Skin epidermis (tissue), 12 donors: ENCODE results near the gene ZNF224.
"Not testable (repeated sequence)": the region's sequence is repeated elsewhere in the genome, so short reads cannot be mapped to it uniquely, and the experiment has no call there.

ENCODE experiments used
- H3K27ac ChIP-seq, 21 experiments: fragments of 200-600 bp; sonication (generic) in 11 of 21; one replicate each; pipeline ENCODE4 v1.5.0; 2020; ENCODE audit warnings: mild to moderate bottlenecking in 3 of 21, inconsistent platforms in 2 of 21, moderate library complexity in 2 of 21
- H3K4me3 ChIP-seq, 7 experiments: fragments of 200-600 bp; sonication (generic) in 2 of 7; one replicate each; pipeline ENCODE4 v1.5.0; 2020; ENCODE audit warnings: inconsistent platforms in 2 of 7, mild to moderate bottlenecking in 2 of 7, moderate library complexity in 1 of 7

Gene ZNF224

DNA sequence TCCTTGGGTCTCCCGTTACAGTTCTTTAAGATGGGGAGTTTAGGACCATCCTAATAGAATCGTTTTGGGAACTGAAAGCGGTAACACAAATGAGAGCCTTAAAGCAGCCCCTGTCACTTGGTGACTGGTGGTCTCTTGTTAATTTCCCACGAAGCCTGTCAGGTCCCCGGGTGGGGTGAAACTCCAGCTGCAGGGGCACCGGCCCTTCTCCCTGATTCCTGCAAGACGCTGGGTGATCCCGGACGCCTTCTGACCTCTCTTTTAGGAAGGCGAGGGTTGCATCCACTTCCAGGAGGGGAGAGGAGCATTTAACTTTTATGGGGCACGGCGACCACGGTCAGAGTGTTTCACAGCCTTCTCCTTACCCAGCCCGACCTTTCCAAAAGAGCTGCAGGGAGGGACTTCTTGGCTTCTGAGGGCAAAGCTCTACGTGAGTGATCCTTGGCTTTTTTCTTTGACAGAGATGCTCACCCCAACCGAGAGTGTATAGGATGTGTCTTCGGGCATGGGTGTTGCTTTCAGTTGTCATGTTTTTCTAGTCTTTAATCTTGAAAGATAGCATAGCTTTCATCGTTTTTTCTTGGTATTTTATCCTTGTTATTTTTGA, 19.7 kb downstream of the ZNF224 start:
- peak overlapping the region in 19 of 21 experiments; percentile 37 to 87 (median 77) for H3K27ac ChIP-seq
- peak overlapping the region; percentile 64 to 90 (median 72) for H3K4me3 ChIP-seq

DNA sequence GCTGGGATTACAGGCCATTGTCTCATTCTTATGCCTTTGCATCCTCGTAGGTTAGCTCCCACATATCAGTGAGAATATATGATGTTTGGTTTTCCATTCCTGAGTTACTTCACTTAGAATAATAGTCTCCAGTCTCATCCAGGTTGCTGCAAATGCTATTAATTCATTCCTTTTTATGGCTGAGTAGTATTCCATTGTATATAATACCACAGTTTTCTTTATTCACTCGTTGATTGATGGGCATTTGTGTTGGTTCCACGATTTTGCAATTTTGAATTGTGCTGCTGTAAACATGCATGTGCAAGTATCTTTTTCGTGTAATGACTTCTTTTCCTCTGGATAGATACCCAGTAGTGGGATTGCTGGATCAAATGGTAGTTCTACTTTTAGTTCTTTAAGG, 27.0 kb downstream of the ZNF224 start:
- not testable (repeated sequence) for H3K4me3 ChIP-seq, H3K27ac ChIP-seq

DNA sequence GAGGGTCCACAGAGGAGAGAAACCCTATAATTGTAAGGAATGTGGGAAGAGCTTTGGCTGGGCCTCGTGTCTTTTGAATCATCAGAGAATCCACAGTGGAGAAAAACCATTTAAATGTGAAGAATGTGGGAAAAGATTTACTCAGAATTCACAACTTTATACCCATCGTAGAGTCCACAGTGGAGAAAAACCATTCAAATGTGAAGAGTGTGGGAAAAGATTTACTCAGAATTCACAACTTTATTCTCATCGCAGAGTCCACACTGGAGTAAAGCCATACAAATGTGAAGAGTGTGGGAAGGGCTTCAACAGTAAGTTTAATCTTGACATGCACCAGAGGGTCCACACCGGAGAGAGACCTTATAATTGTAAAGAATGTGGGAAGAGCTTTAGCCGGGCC, 37.8 kb downstream of the ZNF224 start:
- Histone ChIP-seq H3K4me3 (no peak overlapping the region), H3K27ac (no peak overlapping the region)

DNA sequence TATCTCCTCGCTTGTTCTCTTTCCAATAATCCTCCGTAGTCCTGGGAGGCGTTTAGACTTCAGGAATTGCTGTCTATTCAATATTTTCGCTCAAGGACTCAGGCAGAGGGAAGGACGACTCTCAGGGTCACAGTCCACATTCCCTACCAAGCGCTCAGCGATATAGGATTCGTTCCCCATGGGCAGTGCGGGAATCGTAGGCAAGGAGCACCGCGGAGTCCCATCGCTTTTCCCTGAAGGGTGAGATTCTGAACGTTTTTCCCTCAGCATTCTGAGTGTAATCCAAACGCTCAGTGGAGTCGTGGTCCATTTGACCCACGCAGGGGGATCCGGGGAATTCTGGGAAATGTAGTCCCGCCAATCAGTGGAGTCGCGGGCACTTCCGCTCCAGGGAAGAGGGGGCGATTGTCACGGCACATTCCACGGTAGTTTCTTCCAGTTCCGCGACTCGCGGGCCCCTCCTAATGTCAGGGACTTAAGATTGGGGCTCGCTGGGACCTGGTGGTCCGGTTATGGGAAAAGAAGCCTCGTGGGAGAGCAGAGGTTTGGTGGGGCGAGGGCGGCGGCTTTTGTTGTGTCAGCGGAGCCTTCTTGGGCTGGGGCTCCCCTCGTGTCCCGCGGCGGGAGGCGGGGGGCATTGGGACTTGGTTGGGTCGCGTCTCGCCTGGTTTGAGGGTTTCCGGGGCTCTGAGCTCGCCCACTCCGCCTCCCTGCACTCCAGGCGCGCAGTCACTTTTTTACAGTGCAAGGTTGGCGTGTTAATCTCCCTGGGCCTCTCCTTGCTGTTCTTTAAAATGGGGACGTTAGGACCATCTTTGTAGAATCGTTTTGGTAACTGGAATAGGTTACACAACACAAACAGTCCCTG, 47.3 kb downstream of the ZNF224 start, which contains the start of gene ZNF234:
Gene ZNF234, plus strand, starts transcription at position 364 of the 868 bp plus-strand sequence. CDS start 3,079 bp downstream, outside the sequence.
- Histone ChIP-seq H3K27ac (peak within 1 kb of the TSS in 20 of 21 experiments; percentile 59 to 94 (median 86)), H3K4me3 (peak within 1 kb of the TSS; percentile 69 to 92 (median 87))

DNA sequence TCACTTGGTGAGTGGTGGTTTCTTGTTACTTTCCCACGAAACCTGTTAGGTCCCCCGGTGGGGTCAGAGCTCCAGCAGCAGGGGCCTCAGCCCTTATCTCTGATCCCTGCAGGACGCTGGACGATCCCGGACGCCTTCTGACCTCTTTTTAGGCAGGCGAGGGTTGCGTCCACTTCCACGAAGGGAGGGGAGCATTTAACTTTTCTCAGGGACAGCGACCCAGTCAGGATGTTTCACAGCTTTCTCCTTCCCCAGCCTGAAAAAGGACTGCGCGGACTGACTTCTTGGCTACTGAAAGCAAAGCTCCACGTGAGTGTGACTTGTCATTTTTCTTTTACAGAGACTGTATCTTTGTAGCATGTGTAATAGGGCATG, 47.9 kb downstream of the ZNF224 start:
- H3K27ac ChIP-seq: peak overlapping the region in 20 of 21 experiments; percentile 59 to 94 (median 86)
- peak overlapping the region; percentile 69 to 92 (median 87) for H3K4me3 ChIP-seq

DNA sequence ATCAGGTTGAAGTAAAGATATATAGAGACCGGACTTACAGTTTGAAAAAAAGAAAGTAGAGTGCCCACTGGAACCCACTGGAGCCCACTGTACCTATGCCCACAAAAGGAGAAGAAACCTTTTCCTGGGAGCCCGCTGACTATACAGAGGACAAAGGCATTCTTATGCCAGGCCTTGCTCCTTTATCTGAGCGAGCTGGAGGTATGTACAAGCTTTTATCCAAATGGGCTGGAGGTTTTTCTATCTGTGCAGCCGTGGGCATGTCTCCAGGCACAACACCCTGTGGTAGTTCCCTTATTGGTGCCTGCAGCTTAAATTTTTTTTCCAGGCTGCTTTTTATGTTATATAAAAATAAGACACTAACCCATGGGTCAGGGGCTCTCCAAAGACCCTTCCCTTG, 55.6 kb downstream of the ZNF224 start:
- Histone ChIP-seq H3K27ac (no peak overlapping the region), H3K4me3 (no peak overlapping the region)

DNA sequence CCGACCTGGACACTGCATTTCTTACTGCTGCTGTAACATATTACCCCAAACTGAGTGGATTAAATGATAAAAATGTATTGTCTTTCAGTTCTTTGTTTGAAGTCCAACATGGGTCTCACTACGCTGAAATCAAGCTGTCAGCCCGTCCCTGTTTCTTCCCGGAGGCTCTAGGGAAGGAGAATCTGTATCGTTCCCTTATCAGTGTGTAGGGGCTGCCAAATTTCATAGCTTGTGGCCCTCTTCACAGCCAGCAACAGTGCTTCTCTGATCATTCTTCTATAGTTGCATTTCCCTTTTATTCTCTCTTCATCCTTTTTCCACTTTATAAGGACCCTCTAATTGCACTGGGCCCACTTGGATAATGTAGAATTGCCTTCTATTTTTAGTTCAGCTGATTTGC, 57.3 kb downstream of the ZNF224 start:
- no peak overlapping the region for H3K4me3 ChIP-seq

DNA sequence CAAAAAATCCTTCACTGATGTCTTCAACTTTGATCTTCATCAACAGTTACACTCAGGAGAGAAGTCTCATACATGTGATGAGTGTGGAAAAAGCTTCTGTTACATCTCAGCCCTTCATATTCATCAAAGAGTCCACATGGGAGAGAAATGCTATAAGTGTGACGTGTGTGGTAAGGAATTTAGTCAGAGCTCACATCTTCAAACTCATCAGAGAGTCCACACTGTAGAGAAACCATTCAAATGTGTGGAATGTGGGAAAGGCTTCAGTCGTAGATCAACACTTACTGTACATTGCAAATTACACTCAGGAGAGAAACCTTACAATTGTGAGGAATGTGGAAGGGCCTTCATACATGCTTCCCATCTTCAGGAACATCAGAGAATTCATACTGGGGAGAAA, 62.3 kb downstream of the ZNF224 start:
- Histone ChIP-seq H3K27ac (no peak overlapping the region), H3K4me3 (no peak overlapping the region)

More for the DNA sequence above, 57.3 kb downstream of the ZNF224 start:
- H3K27ac ChIP-seq: no peak overlapping the region
